NCI-H446 treated with DMSO at 0.1 percent for 48 hours (cell line): ENCODE measurements around the gene NOL3.

Experiments used
- DNase-seq: peaks from one replicate; lab custom pipeline; 2025; lab: John Stamatoyannopoulos, UW

The NOL3 gene

GRCh38 chr16:67155295-67156142 lies 14.8 kb upstream of the NOL3 start:
- DNase-seq = peak; percentile 9

- DNase-seq = no peak
Observed at GRCh38 chr16:67156143-67156844, 14.0 kb upstream of the NOL3 start.

GRCh38 chr16:67157106-67157748 lies 13.1 kb upstream of the NOL3 start:
- DNase-seq = no peak

GRCh38 chr16:67157892-67158635 lies 12.3 kb upstream of the NOL3 start:
- DNase-seq = no peak

- no peak for DNase-seq
Observed at GRCh38 chr16:67158637-67159600, 11.4 kb upstream of the NOL3 start.

- no peak for DNase-seq
Observed at GRCh38 chr16:67161595-67162058, 8.7 kb upstream of the NOL3 start.

GRCh38 chr16:67162506-67163163 lies 7.7 kb upstream of the NOL3 start:
- DNase-seq = no peak

- DNase-seq = peak; percentile 6
Observed at GRCh38 chr16:67163164-67163998, 7.0 kb upstream of the NOL3 start.

GRCh38 chr16:67163999-67164558 lies 6.3 kb upstream of the NOL3 start:
- DNase-seq = no peak

GRCh38 chr16:67164599-67165061 lies 5.7 kb upstream of the NOL3 start, which contains the start of gene HSF4:
HSF4 (plus strand) TSS chr16:67164745; CDS start chr16:67164812, 67 bp downstream.
- DNase-seq = no peak

- no peak for DNase-seq
Observed at GRCh38 chr16:67165121-67166078, 4.9 kb upstream of the NOL3 start.

- DNase-seq = no peak
Observed at GRCh38 chr16:67166110-67166547, 4.2 kb upstream of the NOL3 start.

GRCh38 chr16:67166598-67167168 lies 3.7 kb upstream of the NOL3 start:
- no peak for DNase-seq

- DNase-seq = no peak
Observed at GRCh38 chr16:67167588-67167987, 2.8 kb upstream of the NOL3 start.

- no peak for DNase-seq
Observed at GRCh38 chr16:67169011-67169451, 1.3 kb upstream of the NOL3 start.

GRCh38 chr16:67169642-67170167 lies 633 bp upstream of the NOL3 start:
- DNase-seq = no peak
